ENCODE measurements around the gene RIC8B.

DNA sequence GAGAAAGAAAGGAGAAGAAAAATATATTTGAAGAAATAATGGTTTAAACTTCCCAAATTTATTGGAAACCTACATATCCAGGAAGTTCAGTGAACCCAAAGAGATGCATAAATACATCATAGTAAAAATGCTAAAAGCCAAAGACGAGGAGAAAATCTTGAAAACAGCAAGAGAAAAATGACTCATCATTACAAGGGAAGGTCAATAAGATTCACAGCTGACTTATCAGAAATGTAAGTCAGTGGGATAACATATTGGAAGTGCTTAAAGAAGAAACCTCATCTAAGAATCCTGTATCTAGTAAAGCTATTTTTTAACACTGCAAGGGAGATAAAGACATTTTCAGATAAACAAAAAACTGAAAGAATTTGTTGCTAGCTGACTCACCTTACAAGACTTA is 19.9 kb downstream of the RIC8B start:
- no peak for TF ChIP-seq EZH2 (IDR thresholded peaks at IDR 0.05; ENCODE audit: low read length)
- TF ChIP-seq, protein P1, sequence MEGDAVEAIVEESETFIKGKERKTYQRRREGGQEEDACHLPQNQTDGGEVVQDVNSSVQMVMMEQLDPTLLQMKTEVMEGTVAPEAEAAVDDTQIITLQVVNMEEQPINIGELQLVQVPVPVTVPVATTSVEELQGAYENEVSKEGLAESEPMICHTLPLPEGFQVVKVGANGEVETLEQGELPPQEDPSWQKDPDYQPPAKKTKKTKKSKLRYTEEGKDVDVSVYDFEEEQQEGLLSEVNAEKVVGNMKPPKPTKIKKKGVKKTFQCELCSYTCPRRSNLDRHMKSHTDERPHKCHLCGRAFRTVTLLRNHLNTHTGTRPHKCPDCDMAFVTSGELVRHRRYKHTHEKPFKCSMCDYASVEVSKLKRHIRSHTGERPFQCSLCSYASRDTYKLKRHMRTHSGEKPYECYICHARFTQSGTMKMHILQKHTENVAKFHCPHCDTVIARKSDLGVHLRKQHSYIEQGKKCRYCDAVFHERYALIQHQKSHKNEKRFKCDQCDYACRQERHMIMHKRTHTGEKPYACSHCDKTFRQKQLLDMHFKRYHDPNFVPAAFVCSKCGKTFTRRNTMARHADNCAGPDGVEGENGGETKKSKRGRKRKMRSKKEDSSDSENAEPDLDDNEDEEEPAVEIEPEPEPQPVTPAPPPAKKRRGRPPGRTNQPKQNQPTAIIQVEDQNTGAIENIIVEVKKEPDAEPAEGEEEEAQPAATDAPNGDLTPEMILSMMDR (optimal IDR thresholded peaks at IDR 0.05 in 1 of 3, IDR thresholded peaks at IDR 0.05 in 1 of 3, conservative IDR thresholded peaks at IDR 0.05 in 1 of 3; ENCODE audit: extremely low read depth in 1 of 3, insufficient read depth in 2 of 3, low read length in 3 of 3): no peak

Measured in keratinocyte (primary cell).